Esophagus squamous epithelium (tissue), 4 donors: ENCODE measurements around the gene REC8.

Experiments used
- CTCF ChIP-seq, 6 experiments: fragments of 450-650 bp in 4 of 6; fragments of 200-600 bp in 2 of 6; sonication (generic) in 2 of 6; IDR thresholded peaks; one replicate each; pipeline ENCODE4 v1.5.1; 2016 to 2019; ENCODE audit warnings: antibody characterized with exemption in 6 of 6, mild to moderate bottlenecking in 4 of 6, moderate library complexity in 4 of 6
- POLR2A ChIP-seq, 4 donors: fragments of 450-650 bp; IDR thresholded peaks; one replicate each; pipeline ENCODE4 v1.6.1; 2017; ENCODE audit warnings: antibody characterized with exemption in 4 of 4, mild to moderate bottlenecking in 4 of 4, moderate library complexity in 3 of 4

- TF ChIP-seq CTCF (IDR thresholded peaks at IDR 0.05), result no peak
- no peak for TF ChIP-seq POLR2A (IDR thresholded peaks at IDR 0.05)
These were observed 44.4 kb downstream of the REC8 start for GRCh38 chr14:24216345-24216699.
